Measurements from ENCODE around the gene CNOT6L. TPM values are rescaled to one million over a fixed set of nuclear protein-coding genes. Genes with fewer than 3 reads are reported as not detected.

CNOT6L gene
- total RNA-seq, 1 experiment from 2014 or later: 14.5 TPM

- H3K18ac ChIP-seq (ENCODE audit: insufficient read length, low read depth, low read length): no peak overlapping the region
- TF ChIP-seq, protein P1, sequence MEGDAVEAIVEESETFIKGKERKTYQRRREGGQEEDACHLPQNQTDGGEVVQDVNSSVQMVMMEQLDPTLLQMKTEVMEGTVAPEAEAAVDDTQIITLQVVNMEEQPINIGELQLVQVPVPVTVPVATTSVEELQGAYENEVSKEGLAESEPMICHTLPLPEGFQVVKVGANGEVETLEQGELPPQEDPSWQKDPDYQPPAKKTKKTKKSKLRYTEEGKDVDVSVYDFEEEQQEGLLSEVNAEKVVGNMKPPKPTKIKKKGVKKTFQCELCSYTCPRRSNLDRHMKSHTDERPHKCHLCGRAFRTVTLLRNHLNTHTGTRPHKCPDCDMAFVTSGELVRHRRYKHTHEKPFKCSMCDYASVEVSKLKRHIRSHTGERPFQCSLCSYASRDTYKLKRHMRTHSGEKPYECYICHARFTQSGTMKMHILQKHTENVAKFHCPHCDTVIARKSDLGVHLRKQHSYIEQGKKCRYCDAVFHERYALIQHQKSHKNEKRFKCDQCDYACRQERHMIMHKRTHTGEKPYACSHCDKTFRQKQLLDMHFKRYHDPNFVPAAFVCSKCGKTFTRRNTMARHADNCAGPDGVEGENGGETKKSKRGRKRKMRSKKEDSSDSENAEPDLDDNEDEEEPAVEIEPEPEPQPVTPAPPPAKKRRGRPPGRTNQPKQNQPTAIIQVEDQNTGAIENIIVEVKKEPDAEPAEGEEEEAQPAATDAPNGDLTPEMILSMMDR (conservative IDR thresholded peaks at IDR 0.05): no peak
- no peaks in the 10 kb centered on the region for H3K79me1 ChIP-seq (ENCODE audit: insufficient read depth, low read depth, low read length, poor library complexity, severe bottlenecking)
- H3K14ac ChIP-seq (ENCODE audit: insufficient read depth, low read length): no peak overlapping the region
- H3K27ac ChIP-seq (ENCODE audit: insufficient read length, low read depth, low read length): no peak overlapping the region
- H3K27ac Mint-ChIP-seq: no peak overlapping the region
- H2AK5ac ChIP-seq (ENCODE audit: insufficient read length, low read length): no peak overlapping the region
- H3K23ac ChIP-seq (ENCODE audit: insufficient read length, low read depth, low read length): no peak overlapping the region
- no peak overlapping the region for H2BK20ac ChIP-seq (ENCODE audit: low read depth, low read length, poor library complexity, severe bottlenecking)
- no peaks in the 10 kb centered on the region for H3K23me2 ChIP-seq (ENCODE audit: insufficient read length, low read depth, low read length, poor library complexity, severe bottlenecking)
- DNase-seq: no peak
- H3K79me2 ChIP-seq (ENCODE audit: insufficient read depth, low read length): no peaks in the 10 kb centered on the region
- no peak overlapping the region for H3K4ac ChIP-seq (ENCODE audit: low read depth, low read length)
- H2BK5ac ChIP-seq (ENCODE audit: insufficient read length, low read length): no peak overlapping the region
- no peak overlapping the region for H2BK15ac ChIP-seq (ENCODE audit: low read depth, low read length)
- no peaks in the 10 kb centered on the region for H4K20me1 ChIP-seq (ENCODE audit: control insufficient read depth, insufficient read depth, insufficient read length)
- H3K9ac ChIP-seq (ENCODE audit: extremely low read depth, insufficient read length, low read length): no peak overlapping the region
- no peaks in the 10 kb centered on the region for H3K9me3 Mint-ChIP-seq
- no peak overlapping the region for H3T11ph ChIP-seq (ENCODE audit: low read length)
- no peak overlapping the region for H2AFZ ChIP-seq (ENCODE audit: low read length)
- H2BK120ac ChIP-seq (ENCODE audit: low read depth, low read length, poor library complexity, severe bottlenecking): no peak overlapping the region
- no peaks in the 10 kb centered on the region for H3K4me1 ChIP-seq (ENCODE audit: insufficient read depth, low read length)
- H4K8ac ChIP-seq (replicated peaks; ENCODE audit: insufficient read length, low read depth, low read length): no peak overlapping the region
- H3K27me3 Mint-ChIP-seq (ENCODE audit: low read depth): no peaks in the 10 kb centered on the region
- no peak overlapping the region for H2BK12ac ChIP-seq (ENCODE audit: insufficient read length, low read depth, low read length)
- no peak overlapping the region for H3K4me2 ChIP-seq (ENCODE audit: insufficient read depth, insufficient read length, low read length)
- no peaks in the 10 kb centered on the region for H3K36me3 Mint-ChIP-seq (ENCODE audit: insufficient read depth in 1 of 3, low read depth in 3 of 3)
- no peaks in the 10 kb centered on the region for H3K27me3 ChIP-seq (ENCODE audit: insufficient read depth, low read length)
- no peak overlapping the region for H3K4me3 Mint-ChIP-seq
- no peak overlapping the region for H4K91ac ChIP-seq (ENCODE audit: insufficient read length, low read depth, low read length)
- no peaks in the 10 kb centered on the region for H3K9me3 ChIP-seq (ENCODE audit: control insufficient read depth, low read depth, low read length)
- H3K4me1 Mint-ChIP-seq: peaks cover 0 to 5% of the 10 kb centered on the region in 2 experiments; a peak in 2 of 4 replicates
- no peak overlapping the region for H3K56ac ChIP-seq (ENCODE audit: insufficient read length, low read depth, low read length)
- WGBS (ENCODE audit: extremely low coverage, insufficient read length, low lambda C conversion rate): no CpG with 5 or more reads among the region's 11 CpGs
- H4K5ac ChIP-seq (ENCODE audit: insufficient read length, low read depth, low read length): no peak overlapping the region
These were observed 137.4 kb downstream of the CNOT6L start for GRCh38 chr4:77681792-77682191.

All from H9 (cell line).